ENCODE data around the gene NOS3. TPM values are rescaled to one million over a fixed set of nuclear protein-coding genes. Genes with fewer than 3 reads are reported as not detected.

Gene NOS3
- total and polyA plus RNA-seq, 2 of the 13 experiments (the other 11 are each of a cell fraction or from before 2014, with no cell fraction given), result 3.7 to 7.5 TPM

- TF ChIP-seq STAG1 (CRISPR knock-in tag; IDR thresholded peaks at IDR 0.05) (no peak), TFDP1 (CRISPR knock-in tag; IDR thresholded peaks at IDR 0.05; ENCODE audit: borderline replicate concordance) (peak; percentile 37; the same call in 1 of the 2 replicates), ZNF567 (CRISPR knock-in tag; IDR thresholded peaks at IDR 0.05; ENCODE audit: borderline replicate concordance) (no peak), NFIB (CRISPR knock-in tag; IDR thresholded peaks at IDR 0.05; ENCODE audit: borderline replicate concordance) (no peak), ZBTB38 (CRISPR knock-in tag; IDR thresholded peaks at IDR 0.05) (peak; percentile 16; the same call in 1 of the 2 replicates), KDM5A (IDR thresholded peaks at IDR 0.05; ENCODE audit: borderline replicate concordance, low read length) (peak; percentile 27; the same call in 1 of the 2 replicates), TCF12 (IDR thresholded peaks at IDR 0.05) (no peak), TCF12 (CRISPR knock-in tag; IDR thresholded peaks at IDR 0.05) (no peak), MXI1 (IDR thresholded peaks at IDR 0.05; ENCODE audit: borderline replicate concordance, low read depth, low read length) (no peak; the same call in 2 of the 3 replicates), ATF6 (CRISPR knock-in tag; conservative IDR thresholded peaks at IDR 0.05) (no peak), ZNF652 (CRISPR knock-in tag; IDR thresholded peaks at IDR 0.05; ENCODE audit: borderline replicate concordance, low read depth) (no peak), FOXC1 (CRISPR knock-in tag; IDR thresholded peaks at IDR 0.05; ENCODE audit: borderline replicate concordance) (no peak), ZNF251 (CRISPR knock-in tag; IDR thresholded peaks at IDR 0.05) (no peak), ZNF749 (CRISPR knock-in tag; IDR thresholded peaks at IDR 0.05; ENCODE audit: borderline replicate concordance) (no peak), PRMT3 (CRISPR knock-in tag; IDR thresholded peaks at IDR 0.05; ENCODE audit: borderline replicate concordance, low read depth) (no peak), NRL (CRISPR knock-in tag; IDR thresholded peaks at IDR 0.05; ENCODE audit: borderline replicate concordance) (0 out of 2 replicates have a peak, but pooled peaks have one; percentile 10), ZNF382 (CRISPR knock-in tag; IDR thresholded peaks at IDR 0.05; ENCODE audit: borderline replicate concordance) (no peak), TEF (CRISPR knock-in tag; IDR thresholded peaks at IDR 0.05) (no peak), ZNF674 (CRISPR knock-in tag; IDR thresholded peaks at IDR 0.05; ENCODE audit: low read depth) (no peak), ZNF468 (CRISPR knock-in tag; IDR thresholded peaks at IDR 0.05) (no peak), TEAD3 (CRISPR knock-in tag; optimal IDR thresholded peaks at IDR 0.05; ENCODE audit: borderline replicate concordance) (no peak), RFXAP (CRISPR knock-in tag; IDR thresholded peaks at IDR 0.05; ENCODE audit: borderline replicate concordance) (no peak), ZNF577 (CRISPR knock-in tag; IDR thresholded peaks at IDR 0.05; ENCODE audit: borderline replicate concordance, low read depth) (no peak), ZNF460 (CRISPR knock-in tag; IDR thresholded peaks at IDR 0.05; ENCODE audit: borderline replicate concordance) (no peak), ZFP62 (CRISPR knock-in tag; IDR thresholded peaks at IDR 0.05) (no peak)
Observed at GRCh38 chr7:151059367-151060112, 68.7 kb downstream of the NOS3 start, which contains the start of gene SLC4A2 (continued).
